NK-92 (cell line): ENCODE results near the gene SLC4A3.

Experiments
- DNase-seq: peaks from one replicate; lab custom pipeline; 2025; ENCODE audit not compliant: unreplicated experiment; lab: John Stamatoyannopoulos, UW

The SLC4A3 gene

DNA sequence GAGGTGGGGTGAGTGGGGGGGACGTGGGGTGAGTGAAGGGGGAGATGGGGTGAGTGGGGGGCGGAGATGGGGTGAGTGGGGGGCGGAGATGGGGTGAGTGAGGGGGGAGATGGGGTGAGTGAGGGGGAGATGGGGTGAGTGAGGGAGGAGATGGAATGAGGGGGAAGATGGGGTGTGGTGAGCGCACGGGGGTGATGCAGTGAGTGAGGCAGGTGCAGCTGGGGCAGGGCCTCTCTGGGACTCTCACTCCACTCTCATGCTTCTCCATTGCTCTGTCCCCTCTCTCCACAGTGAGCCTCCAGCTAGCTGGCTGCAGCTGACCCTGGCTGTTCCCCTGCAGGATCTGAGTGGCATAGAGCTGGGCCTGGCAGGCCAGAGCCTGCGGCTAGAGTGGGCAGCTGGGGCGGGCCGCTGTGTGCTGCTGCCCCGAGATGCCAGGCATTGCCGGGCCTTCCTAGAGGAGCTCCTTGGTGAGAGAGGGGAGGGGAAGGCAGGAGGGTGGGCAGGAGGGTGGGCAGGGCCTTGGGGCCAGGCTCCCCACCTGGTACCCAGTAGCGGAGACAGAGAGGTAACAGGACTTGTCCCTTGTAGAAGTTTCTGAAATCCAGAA lies 13.9 kb upstream of the SLC4A3 start:
- DNase-seq, result no peak

GRCh38 chr2:219614076-219614860 lies 13.2 kb upstream of the SLC4A3 start:
- DNase-seq, result no peak

DNA sequence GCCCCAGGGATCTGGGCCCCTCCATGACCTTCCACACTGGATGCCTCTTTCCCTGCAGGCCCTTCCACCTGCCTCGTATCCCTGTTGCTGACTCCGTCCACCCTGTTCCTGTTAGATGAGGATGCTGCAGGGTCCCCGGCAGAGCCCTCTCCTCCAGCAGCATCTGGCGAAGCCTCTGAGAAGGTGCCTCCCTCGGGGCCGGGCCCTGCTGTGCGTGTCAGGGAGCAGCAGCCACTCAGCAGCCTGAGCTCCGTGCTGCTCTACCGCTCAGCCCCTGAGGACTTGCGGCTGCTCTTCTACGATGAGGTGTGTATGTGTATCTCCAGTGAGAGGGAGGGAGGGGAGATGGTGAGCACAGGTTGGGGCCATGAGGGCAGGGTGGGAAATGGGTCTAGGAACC lies 12.4 kb upstream of the SLC4A3 start:
- DNase-seq, result no peak

DNA sequence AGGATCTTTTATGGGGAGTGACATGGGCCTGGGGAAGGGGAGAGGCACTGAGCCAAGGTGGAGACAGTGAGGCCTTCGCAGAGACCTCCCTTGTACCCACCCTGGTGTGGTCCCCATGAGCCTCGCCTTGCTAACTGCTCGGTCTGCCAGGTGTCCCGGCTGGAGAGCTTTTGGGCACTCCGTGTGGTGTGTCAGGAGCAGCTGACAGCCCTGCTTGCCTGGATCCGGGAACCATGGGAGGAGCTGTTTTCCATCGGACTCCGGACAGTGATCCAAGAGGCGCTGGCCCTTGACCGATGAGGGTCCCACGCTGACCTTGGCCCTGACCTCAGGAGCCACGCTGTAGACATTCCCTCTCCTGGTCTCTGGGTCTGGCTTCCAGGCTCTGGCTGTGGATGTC lies 11.5 kb upstream of the SLC4A3 start:
- no peak for DNase-seq

- DNase-seq, result no peak
Observed at GRCh38 chr2:219616550-219616949, 10.9 kb upstream of the SLC4A3 start.

- DNase-seq, result no peak
Observed at GRCh38 chr2:219618733-219619122, 8.7 kb upstream of the SLC4A3 start.

- DNase-seq, result no peak
Observed at GRCh38 chr2:219619235-219619634, 8.2 kb upstream of the SLC4A3 start.

GRCh38 chr2:219620546-219620945 lies 6.9 kb upstream of the SLC4A3 start:
- DNase-seq, result no peak

- no peak for DNase-seq
Observed at GRCh38 chr2:219621935-219622334, 5.5 kb upstream of the SLC4A3 start.

DNA sequence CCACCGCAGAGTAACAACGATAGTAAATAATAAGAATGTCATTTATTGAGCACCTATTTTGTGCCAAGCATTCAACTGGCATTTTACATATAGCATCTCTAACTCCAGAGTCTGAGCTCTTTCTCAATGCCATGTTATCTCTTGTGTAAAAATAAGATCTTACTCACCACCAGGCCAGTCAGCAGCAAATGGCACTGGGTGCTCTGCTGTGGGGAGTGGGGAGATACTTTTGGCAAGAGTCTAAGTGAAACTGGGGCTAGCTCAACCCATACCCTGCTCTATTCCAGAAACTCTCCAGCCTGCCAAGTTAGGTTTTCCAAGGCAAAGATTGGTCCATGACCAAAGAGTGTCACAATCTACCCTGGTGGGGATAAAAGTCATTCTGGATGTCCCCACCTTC lies 5.0 kb upstream of the SLC4A3 start:
- no peak for DNase-seq

GRCh38 chr2:219624565-219624964 lies 2.9 kb upstream of the SLC4A3 start:
- DNase-seq, result no peak

DNA sequence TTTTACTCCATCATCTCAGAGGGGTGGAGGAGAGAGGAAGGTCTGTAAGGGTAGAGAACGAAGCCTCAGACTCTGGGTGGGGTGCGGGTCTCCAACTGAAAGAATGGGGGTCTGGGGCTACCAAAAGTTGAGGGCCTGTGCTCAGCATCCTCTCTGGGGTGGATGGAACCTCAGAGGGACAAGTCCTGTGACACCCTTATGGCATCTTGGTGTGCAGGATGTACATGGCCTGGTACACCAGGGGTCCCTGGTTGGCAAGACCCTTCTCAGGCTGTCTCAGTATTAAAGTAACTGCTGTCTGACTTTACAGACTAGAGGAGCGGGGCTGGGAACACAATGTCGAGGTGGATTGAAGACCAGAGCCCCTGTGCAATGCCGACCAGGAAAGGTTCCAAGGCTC lies 2.3 kb upstream of the SLC4A3 start:
- no peak for DNase-seq

- DNase-seq, result no peak
Observed at GRCh38 chr2:219626540-219626939, 890 bp upstream of the SLC4A3 start.

GRCh38 chr2:219628235-219628985 lies 980 bp downstream of the SLC4A3 start:
- no peak for DNase-seq

DNA sequence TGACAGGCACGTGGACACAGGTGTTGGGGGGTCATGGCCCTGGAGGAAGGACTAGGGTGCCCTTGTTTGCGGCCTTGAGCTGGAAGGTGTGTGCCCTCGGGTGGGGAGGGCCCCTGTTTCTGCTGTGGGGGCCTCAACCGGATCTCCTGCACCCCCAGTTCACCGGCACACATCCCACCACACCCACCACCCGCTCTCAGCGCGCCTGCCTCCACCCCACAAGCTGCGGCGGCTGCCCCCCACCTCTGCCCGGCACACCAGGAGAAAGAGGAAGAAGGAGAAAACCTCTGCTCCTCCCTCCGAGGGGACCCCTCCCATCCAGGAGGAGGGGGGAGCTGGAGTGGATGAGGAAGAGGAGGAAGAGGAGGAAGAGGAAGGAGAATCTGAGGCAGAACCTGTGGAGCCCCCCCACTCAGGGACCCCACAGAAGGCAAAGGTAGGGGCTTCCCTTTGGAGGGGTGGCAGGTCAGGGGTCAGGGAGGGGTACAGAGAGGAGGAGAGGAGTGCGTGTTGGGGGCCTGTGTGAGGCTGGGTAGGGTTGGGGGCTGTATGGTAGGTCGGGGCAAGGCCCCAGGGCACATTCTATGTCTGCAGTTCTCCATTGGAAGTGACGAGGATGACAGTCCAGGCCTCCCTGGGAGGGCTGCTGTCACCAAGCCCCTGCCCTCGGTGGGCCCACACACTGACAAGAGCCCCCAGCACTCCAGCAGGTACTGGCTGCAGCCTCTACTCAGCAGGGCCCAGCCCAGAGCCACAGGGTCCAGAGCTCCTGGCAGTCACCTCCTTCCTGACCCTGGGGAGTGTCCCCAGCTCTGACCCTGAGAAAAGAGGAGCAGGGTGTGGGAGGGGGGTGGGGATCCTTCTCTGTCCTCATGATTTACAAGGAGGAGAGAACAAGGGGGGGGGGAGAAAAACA lies 1.8 kb downstream of the SLC4A3 start:
- no peak for DNase-seq

DNA sequence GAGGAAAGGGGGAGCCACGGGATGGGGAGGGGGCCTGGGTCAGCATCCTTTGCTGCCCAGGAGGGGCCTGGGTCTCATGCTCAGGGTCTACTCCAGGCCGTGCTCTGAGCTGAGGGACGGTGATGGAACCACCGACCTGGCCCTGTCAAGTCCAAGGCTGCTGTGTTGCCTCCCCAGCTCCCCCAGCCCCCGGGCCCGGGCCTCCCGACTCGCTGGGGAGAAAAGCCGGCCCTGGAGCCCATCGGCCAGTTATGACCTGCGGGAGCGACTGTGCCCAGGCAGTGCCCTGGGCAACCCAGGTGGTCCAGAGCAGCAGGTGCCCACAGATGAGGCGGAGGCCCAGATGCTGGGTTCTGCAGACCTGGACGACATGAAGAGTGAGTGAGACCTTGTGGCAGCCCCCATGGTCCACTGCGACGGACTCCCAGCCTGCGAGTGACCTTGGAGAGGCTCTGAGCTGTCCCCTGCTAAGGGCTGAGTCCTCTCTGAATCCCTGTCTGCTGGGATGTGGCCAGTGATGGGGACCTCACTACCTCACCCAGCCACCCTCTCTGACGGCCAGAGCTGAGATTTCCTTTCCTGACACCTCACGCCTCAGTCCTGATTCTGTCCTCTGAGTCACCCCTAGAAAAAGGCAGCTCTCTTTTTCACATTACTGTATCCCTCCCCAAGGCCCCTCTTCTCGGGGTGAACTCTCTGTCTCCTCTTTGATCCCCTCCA lies 2.7 kb downstream of the SLC4A3 start:
- DNase-seq, result no peak

DNA sequence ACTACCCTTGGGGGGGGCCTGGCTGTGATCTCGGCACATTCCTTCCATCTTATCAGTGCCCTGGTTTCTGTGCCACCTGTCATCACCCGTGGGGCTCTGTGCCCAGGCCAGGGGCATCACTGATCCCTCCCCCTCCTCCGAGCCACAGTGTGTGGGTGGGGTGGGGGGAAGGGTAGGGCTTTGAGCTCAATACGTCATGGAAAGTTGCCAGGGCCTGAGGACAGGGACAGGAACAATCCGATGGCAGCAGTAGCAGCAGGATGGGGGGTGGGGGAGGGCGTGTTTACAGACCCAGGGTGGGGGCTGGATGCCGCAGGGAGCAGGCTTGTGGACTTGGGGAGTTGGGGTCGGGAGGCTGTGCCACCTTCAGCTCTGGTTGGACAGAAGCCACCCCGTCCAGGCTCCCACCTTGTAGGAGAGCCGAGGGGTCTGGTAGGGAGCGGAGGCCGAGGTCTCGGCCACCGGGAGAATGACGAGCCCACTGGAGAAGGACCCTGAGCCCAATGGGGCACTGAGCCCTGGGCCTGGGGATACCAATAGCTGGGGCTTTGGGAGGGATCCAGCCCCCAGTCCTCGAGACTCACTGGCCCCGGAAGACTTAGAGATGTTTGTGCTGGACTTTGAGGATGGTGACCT lies 3.5 kb downstream of the SLC4A3 start:
- no peak for DNase-seq

DNA sequence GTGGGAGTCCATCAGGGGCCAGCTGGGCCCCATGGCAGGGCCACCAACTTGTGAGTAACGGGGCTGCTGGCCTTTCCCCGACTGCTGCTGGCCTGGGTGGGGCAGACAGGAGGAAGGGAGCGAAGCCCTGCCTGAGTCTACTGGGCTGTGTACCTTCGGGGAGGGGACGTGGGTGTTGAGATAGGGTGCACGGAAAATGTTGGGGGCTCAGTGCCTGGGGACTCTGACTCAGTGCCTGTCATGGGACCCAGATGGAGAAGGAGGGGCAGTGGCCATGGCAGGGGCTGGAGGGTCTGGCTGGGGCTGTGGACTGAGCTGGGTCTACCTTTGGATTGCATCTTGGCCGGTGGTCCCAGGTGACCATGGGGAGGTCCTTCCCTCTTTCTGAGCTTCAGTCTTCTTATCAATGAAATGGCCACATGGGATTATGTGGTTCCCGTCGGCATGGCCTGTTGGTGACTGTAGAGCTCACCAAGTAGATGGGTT lies 4.0 kb downstream of the SLC4A3 start:
- DNase-seq, result no peak

GRCh38 chr2:219631904-219632759 lies 4.7 kb downstream of the SLC4A3 start:
- no peak for DNase-seq
